GM06990 (cell line): Measurements from ENCODE around the gene RANBP2.
"Not testable (repeated sequence)": the region's sequence is repeated elsewhere in the genome, so short reads cannot be mapped to it uniquely, and the experiment has no call there.

Source experiments
- DNase-seq: peaks from one replicate; pipeline ENCODE4 v3.0.0-alpha.2; 2011; ENCODE audit not compliant: insufficient read length; ENCODE audit errors: extremely low read depth
- H3K27me3 ChIP-seq: replicated peaks from 2 replicates; pipeline ENCODE4 v1.6.0; 2011; ENCODE audit warnings: low read length; ENCODE audit not compliant: control insufficient read depth, insufficient read depth
- H3K36me3 ChIP-seq: 2 replicates; pipeline ENCODE4 v1.5.1; 2011; ENCODE audit warnings: low read length; ENCODE audit not compliant: control insufficient read depth, insufficient read depth
- H3K4me3 ChIP-seq: replicated peaks from 2 replicates; pipeline ENCODE4 v1.5.1; 2011; ENCODE audit warnings: low read depth, mild to moderate bottlenecking, control low read depth, low read length
- CTCF ChIP-seq: IDR thresholded peaks from 2 replicates; pipeline ENCODE4 v1.5.1; 2011; ENCODE audit warnings: low read length, control low read depth, mild to moderate bottlenecking, inconsistent platforms; ENCODE audit not compliant: insufficient read depth, poor library complexity, severe bottlenecking

The RANBP2 gene

DNA sequence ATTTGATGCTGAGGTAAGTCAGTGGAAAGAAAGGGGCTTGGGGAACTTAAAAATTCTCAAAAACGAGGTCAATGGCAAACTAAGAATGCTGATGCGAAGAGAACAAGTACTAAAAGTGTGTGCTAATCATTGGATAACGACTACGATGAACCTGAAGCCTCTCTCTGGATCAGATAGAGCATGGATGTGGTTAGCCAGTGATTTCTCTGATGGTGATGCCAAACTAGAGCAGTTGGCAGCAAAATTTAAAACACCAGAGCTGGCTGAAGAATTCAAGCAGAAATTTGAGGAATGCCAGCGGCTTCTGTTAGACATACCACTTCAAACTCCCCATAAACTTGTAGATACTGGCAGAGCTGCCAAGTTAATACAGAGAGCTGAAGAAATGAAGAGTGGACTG lies 47.4 kb downstream of the RANBP2 start:
- H3K36me3 ChIP-seq: peaks cover 13% of the 10 kb centered on the region
- H3K27me3 ChIP-seq, DNase-seq, H3K4me3 ChIP-seq: not testable (repeated sequence)

DNA sequence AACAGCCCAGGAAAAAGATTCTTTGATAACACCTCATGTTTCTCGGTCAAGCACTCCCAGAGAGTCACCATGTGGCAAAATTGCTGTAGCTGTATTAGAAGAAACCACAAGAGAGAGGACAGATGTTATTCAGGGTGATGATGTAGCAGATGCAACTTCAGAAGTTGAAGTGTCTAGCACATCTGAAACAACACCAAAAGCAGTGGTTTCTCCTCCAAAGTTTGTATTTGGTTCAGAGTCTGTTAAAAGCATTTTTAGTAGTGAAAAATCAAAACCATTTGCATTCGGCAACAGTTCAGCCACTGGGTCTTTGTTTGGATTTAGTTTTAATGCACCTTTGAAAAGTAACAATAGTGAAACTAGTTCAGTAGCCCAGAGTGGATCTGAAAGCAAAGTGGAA lies 48.6 kb downstream of the RANBP2 start:
- H3K4me3 ChIP-seq, H3K27me3 ChIP-seq, DNase-seq: not testable (repeated sequence)
- H3K36me3 ChIP-seq: peaks cover 14% of the 10 kb centered on the region

DNA sequence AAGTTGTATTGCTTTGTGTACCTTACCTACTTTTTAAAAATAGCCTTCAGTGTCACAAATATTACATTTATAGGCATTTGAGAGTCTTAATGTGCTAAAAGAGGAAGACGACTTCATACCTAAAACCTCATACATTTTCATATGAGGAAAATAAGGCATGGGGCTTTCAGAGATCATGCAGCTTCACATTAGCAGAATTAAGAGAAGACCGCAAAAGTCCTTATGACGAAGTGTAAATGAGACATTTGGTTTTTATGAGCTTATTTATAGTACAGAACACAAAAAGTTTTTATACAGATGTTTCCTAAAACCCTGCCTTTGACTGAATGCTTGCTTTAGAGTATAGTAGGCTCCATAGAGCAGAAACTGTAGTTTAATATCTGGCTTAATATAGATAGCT lies 57.2 kb downstream of the RANBP2 start:
- H3K4me3 ChIP-seq: peak overlapping the region; percentile 12
- H3K36me3 ChIP-seq: peaks cover 3% of the 10 kb centered on the region; the same call in 1 of the 2 replicates
- no peak for TF ChIP-seq CTCF
- DNase-seq: peak; percentile 70
- no peaks in the 10 kb centered on the region for H3K27me3 ChIP-seq

GRCh38 chr2:108778857-108779256 lies 59.6 kb downstream of the RANBP2 start:
- peaks cover 4% of the 10 kb centered on the region; the same call in 1 of the 2 replicates for H3K36me3 ChIP-seq
- H3K27me3 ChIP-seq: no peaks in the 10 kb centered on the region
- H3K4me3 ChIP-seq: no peak overlapping the region
- no peak for DNase-seq
- TF ChIP-seq CTCF: no peak

DNA sequence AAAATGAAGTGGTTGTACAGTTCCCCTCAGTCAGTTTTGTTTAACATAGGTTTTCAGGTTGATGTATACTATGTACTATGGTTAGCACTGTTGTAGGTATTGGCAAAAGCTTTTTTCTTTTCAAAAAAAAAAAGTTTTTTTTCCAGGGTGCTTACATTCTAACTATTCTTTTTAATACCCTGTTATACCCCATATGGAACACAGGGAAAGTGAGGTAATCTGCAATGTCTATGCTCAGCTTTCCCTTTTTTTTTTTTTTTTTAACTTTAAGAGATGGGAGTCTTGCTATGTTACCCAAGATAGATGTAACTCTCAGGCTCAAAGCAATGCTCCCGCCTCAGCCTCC lies 66.7 kb downstream of the RANBP2 start:
- no peaks in the 10 kb centered on the region for H3K27me3 ChIP-seq
- no peak for TF ChIP-seq CTCF
- peaks cover 4% of the 10 kb centered on the region; the same call in 1 of the 2 replicates for H3K36me3 ChIP-seq
- DNase-seq: no peak
- H3K4me3 ChIP-seq: peak overlapping the region; percentile 79

- Histone ChIP-seq H3K4me3 (peak within 1 kb of the TSS; percentile 79), H3K27me3 (no peaks in the 10 kb centered on the region), H3K36me3 (peaks cover 4% of the 10 kb centered on the region; the same call in 1 of the 2 replicates)
- peak; percentile 93 for DNase-seq
- no peak for TF ChIP-seq CTCF
These were observed 67.3 kb downstream of the RANBP2 start, which contains the start of gene CCDC138 for GRCh38 chr2:108786354-108787215. TSS of gene CCDC138 (plus strand) at chr2:108786771. CDS start at chr2:108786823, 52 bp downstream.
